Body of pancreas (tissue), 4 donors: ENCODE measurements around the gene PLCG2. TPM values are rescaled to one million over a fixed set of nuclear protein-coding genes. Genes with fewer than 3 reads are reported as not detected.

Experiments
- ATAC-seq: fragments of 150-250 bp; one replicate; pipeline ENCODE4 v1.9.1; 2016
- DNase-seq, 4 donors: peaks; one replicate each; pipeline ENCODE4 v3.0.0-alpha.2; 2019
- H3K27ac ChIP-seq, 4 donors: fragments of 200-600 bp; sonication (generic); 1 replicate in 3 of 4; 2 replicates in 1 of 4; pipeline versions ENCODE4 v1.5.1 to v1.6.1; 2016 to 2019; ENCODE audit warnings: mild to moderate bottlenecking in 1 of 4, mixed read lengths in 1 of 4, moderate library complexity in 1 of 4
- H3K27me3 ChIP-seq, 2 donors: fragments of 200-600 bp; sonication (generic); one replicate each; pipeline ENCODE4 v1.6.0; 2016; ENCODE audit warnings: mild to moderate bottlenecking in 1 of 2
- H3K36me3 ChIP-seq, 2 donors: fragments of 200-600 bp; sonication (generic); replicated peaks in 1 of 2; 2 replicates each; pipeline ENCODE4 v1.5.1; 2016; ENCODE audit warnings: low read depth in 2 of 2; ENCODE audit not compliant: insufficient read depth in 1 of 2
- H3K4me1 ChIP-seq: fragments of 200-600 bp; sonication (generic); one replicate; pipeline ENCODE4 v1.6.0; 2016
- H3K4me3 ChIP-seq, 2 donors: fragments of 200-600 bp; sonication (generic); 1 replicate in 1 of 2; 2 replicates in 1 of 2; pipeline ENCODE4 v1.5.1; 2016 to 2019
- H3K9me3 ChIP-seq, 3 donors: fragments of 200-600 bp; sonication (generic); 1 replicate in 2 of 3; 2 replicates in 1 of 3; pipeline ENCODE4 v1.5.1; 2016
- POLR2A ChIP-seq, 3 donors: fragments of 450-650 bp; IDR thresholded peaks; one replicate each; pipeline ENCODE4 v1.6.1; 2016; ENCODE audit warnings: antibody characterized with exemption in 3 of 3, mild to moderate bottlenecking in 2 of 3
- WGBS, 2 donors: methylation state at CpG; one replicate each; pipeline ENCODE4 v1.1.5; 2017; 5-methylcytosine and 5-hydroxymethylcytosine counted together
- intact Hi-C: fragments of 100-400 bp; cut with DNase I; formaldehyde crosslinking; loops from one replicate; pipeline ENCODE4 v1.15.1; 2023
- total RNA-seq, 2 donors: library from RNA; depleted of rRNA; stranded (reverse); fragments of >200 nt; gene quantifications; one replicate each; pipeline ENCODE4 v1.1.0, GENCODE V29; 2016
- TF ChIP-seq, protein P1 (sequence below), 7 experiments: fragments of 450-650 bp in 4 of 7; fragments of 200-600 bp in 3 of 7; sonication (generic) in 3 of 7; IDR thresholded peaks; one replicate each; pipeline ENCODE4 v1.5.1; 2016 to 2019; ENCODE audit warnings: antibody characterized with exemption in 7 of 7

Gene PLCG2
- total RNA-seq, 2 donors from 2014 or later, result 6.7 to 9.6 TPM

DNA sequence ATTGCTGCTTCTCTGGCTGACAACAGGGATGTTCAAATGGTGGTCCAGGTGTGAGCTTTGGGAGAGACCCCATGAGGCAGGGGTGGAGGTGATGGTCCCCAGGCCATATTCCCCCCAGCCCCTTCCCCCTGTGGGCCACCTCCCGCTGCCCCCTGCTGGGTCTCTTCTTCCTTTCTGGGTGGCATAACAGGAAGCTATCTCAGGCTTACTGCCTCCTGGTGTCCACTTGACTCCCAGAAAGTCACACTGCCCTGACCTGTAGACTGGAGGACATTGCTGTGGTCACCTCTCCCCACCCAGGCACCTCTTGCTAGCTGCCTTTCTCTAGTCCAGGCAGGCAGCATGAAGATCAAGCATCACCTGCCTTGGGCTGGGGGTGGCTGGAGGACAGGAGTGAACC, 46.4 kb upstream of the PLCG2 start:
- H3K36me3 ChIP-seq, result no peaks in the 10 kb centered on the region
- intact Hi-C loops, result no loop called here
- H3K4me3 ChIP-seq, result no peak overlapping the region
- 63% methylated on average over 1 of the region's 1 CpG; no CpG with 5 or more reads in 1 of the 2 donors for WGBS, 2 donors
- H3K27me3 ChIP-seq, result no peaks in the 10 kb centered on the region
- DNase-seq (no peak), ATAC-seq (no peak)
- H3K4me1 ChIP-seq, result peaks cover 12% of the 10 kb centered on the region
- TF ChIP-seq, protein P1, sequence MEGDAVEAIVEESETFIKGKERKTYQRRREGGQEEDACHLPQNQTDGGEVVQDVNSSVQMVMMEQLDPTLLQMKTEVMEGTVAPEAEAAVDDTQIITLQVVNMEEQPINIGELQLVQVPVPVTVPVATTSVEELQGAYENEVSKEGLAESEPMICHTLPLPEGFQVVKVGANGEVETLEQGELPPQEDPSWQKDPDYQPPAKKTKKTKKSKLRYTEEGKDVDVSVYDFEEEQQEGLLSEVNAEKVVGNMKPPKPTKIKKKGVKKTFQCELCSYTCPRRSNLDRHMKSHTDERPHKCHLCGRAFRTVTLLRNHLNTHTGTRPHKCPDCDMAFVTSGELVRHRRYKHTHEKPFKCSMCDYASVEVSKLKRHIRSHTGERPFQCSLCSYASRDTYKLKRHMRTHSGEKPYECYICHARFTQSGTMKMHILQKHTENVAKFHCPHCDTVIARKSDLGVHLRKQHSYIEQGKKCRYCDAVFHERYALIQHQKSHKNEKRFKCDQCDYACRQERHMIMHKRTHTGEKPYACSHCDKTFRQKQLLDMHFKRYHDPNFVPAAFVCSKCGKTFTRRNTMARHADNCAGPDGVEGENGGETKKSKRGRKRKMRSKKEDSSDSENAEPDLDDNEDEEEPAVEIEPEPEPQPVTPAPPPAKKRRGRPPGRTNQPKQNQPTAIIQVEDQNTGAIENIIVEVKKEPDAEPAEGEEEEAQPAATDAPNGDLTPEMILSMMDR (IDR thresholded peaks at IDR 0.05), result no peak
- TF ChIP-seq POLR2A (IDR thresholded peaks at IDR 0.05), result no peak
- H3K9me3 ChIP-seq, result no peaks in the 10 kb centered on the region
- H3K27ac ChIP-seq, result no peak overlapping the region

DNA sequence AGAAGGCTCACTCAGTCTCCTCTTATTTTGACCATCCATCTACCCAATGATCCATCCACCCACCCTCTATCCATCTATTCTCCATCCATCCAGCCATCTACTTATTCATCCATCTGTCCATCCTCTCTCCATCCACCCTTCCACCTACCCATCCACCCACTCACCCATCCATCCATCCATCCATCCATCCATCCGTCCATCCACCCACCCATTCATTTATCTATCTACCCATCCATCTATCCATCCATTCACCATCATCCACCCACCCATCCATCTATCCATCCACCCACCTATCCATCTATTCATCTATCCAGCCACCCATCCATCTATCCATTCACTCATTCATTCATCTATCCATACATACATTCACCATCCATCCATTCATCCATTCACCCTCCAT, 45.8 kb upstream of the PLCG2 start:
- Histone ChIP-seq H3K27me3 (no peaks in the 10 kb centered on the region), H3K9me3 (no peaks in the 10 kb centered on the region), H3K27ac (no peak overlapping the region), H3K4me3 (no peak overlapping the region), H3K4me1 (peaks cover 18% of the 10 kb centered on the region), H3K36me3 (no peaks in the 10 kb centered on the region)
- DNase-seq (no peak), ATAC-seq (no peak)
- 67 to 70% methylated on average over 1 of the region's 1 CpG for WGBS, 2 donors
- TF ChIP-seq, protein P1 (IDR thresholded peaks at IDR 0.05), result no peak
- no peak for TF ChIP-seq POLR2A (IDR thresholded peaks at IDR 0.05)
- intact Hi-C loops, result no loop called here

DNA sequence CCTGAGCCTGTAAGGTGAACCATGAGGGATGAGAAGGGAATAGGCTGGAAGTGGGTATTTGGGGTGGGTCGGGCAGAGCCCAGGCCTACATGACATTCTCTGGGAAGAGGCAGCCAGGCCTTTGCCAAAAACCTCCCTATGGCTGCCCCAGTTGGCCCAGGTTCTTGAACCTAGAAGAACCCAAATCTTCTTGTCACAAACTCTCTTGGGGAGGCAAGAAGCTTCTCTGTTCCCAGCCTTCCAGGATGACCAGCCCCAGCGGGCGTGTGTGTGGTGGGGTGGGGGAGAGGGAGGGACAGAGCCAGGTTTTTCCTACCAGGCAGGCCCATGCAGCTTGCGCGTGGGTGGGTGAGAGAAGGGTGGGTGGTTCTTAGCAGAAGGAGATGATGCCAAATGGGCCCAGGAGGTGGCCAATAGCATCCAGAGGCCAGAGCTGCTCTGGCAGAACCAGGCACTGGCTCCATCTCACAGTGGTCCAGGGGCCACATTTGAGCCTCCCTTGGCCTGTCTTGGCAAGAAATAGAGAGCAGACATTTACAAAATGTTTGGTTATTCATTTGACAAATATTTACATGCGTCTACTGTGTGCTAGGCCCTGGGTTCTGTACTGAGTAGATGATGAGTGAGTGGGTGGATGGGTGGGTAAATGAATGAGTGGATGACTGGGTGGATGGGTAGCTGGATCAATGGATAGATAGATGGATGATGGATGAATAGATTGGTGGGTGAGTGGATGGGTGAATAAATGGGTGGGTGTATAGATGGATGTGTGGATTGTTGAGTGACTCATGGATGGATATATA, 44.3 kb upstream of the PLCG2 start:
- Histone ChIP-seq H3K36me3 (no peaks in the 10 kb centered on the region), H3K4me3 (no peak overlapping the region), H3K9me3 (no peaks in the 10 kb centered on the region), H3K27me3 (no peaks in the 10 kb centered on the region), H3K4me1 (peaks cover 21% of the 10 kb centered on the region), H3K27ac (no peak overlapping the region)
- DNase-seq, result no peak
- TF ChIP-seq, protein P1 (IDR thresholded peaks at IDR 0.05), result no peak
- no peak for TF ChIP-seq POLR2A (IDR thresholded peaks at IDR 0.05)
- intact Hi-C loops, result no loop called here
- 93 to 95% methylated on average over 4 to 6 of the region's 6 CpGs for WGBS, 2 donors
- ATAC-seq, result no peak

DNA sequence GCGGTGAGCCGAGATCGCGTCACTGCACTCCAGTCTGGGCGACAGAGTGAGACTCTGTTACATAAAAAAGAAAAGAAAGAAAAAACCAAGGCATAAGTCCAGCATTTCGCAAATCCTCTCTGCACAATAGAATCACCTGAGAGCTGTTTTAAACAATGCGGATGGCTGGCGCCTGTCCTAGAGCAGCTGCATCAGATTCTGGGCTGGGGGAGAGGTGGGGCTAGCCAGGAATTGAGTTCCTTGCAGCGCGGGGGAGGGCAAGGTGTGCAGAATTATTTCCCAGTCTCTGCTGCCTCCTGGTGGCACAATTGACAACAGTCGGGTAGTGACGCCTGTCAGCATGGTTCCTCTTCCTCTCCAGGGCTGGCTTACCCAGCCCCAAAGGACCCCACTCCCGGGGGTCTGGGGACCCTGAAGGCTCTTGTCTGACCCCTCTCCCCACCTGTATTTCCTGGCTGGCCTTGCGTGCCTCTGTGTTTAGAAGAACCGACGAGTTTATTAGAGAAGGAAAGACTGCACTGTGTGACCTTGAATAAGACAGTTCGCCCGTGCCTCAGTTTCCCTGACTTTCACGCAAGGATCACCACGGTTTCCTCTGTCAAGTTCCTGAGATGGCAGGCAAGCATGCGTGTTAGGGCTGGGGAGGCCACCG, 41.1 kb upstream of the PLCG2 start:
- ATAC-seq, result peak; percentile 93
- peak overlapping the region in 3 of 4 donors; percentile 19 to 47 (median 37) for H3K27ac ChIP-seq
- no peaks in the 10 kb centered on the region for H3K9me3 ChIP-seq
- DNase-seq, result peak; percentile 90 to 95 (median 92)
- 1 to 4% methylated on average over 15 to 22 of the region's 22 CpGs for WGBS, 2 donors
- intact Hi-C loops, result no loop called here
- no peak for TF ChIP-seq POLR2A (IDR thresholded peaks at IDR 0.05)
- TF ChIP-seq, protein P1 (IDR thresholded peaks at IDR 0.05), result peak; percentile 72 to 96 (median 93)
- no peaks in the 10 kb centered on the region for H3K27me3 ChIP-seq
- peaks cover 12% of the 10 kb centered on the region for H3K4me1 ChIP-seq
- H3K4me3 ChIP-seq, result no peak overlapping the region
- H3K36me3 ChIP-seq, result no peaks in the 10 kb centered on the region
